Activated CD8-positive, alpha-beta memory T cell treated with anti-CD3 and anti-CD28 coated beads, Interleukin-2, amount 50 U/mL, for 1 hour (primary cell): ENCODE measurements around the gene PLD4.
"Not testable (repeated sequence)": the region's sequence is repeated elsewhere in the genome, so short reads cannot be mapped to it uniquely, and the experiment has no call there.

Experiments used
- DNase-seq: peaks from one replicate; pipeline ENCODE4 v3.0.0-alpha.2; 2020; ENCODE audit errors: extremely low read depth

PLD4 gene

GRCh38 chr14:104886690-104887622 lies 37.7 kb upstream of the PLD4 start:
- no peak for DNase-seq

DNA sequence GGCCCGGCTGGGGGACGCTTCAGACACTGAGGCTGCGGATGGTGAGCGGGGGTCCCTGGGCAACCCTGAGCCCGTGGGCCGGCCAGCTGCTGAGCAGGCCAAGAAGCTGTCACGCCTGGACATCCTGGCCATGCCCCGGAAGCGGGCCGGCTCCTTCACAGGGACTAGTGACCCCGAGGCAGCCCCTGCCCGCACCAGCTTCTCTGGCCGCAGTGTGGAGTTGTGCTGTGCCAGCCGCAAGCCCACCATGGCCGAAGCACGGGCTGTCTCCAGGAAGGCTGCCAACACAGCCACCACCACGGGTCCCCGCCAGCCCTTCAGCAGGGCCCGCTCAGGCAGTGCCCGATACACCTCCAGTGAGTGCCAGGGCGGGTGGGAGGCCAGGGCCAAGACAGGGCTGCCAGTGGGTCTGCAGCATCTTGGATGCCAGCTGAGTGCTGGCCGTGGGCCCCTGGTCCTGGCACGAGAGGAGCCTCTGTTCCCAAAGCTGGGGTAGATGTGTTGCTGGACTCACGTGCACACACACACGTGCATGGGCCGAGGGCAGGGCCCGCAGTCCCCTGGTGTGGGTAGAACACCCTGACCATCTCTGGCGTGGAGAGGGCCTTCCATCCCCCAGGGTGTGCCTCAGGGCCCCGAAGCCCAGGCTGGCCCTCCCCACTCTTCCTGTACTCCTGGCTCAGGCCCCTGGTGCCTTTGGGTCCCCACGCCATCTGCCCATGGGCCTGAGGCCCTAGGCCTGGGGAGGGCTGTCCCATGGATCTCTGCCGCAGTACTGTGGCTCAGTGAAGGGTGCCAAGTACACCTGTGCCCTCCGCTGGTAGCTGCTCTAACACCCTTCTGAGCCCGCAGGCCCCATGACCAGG lies 36.8 kb upstream of the PLD4 start:
- DNase-seq: no peak

DNA sequence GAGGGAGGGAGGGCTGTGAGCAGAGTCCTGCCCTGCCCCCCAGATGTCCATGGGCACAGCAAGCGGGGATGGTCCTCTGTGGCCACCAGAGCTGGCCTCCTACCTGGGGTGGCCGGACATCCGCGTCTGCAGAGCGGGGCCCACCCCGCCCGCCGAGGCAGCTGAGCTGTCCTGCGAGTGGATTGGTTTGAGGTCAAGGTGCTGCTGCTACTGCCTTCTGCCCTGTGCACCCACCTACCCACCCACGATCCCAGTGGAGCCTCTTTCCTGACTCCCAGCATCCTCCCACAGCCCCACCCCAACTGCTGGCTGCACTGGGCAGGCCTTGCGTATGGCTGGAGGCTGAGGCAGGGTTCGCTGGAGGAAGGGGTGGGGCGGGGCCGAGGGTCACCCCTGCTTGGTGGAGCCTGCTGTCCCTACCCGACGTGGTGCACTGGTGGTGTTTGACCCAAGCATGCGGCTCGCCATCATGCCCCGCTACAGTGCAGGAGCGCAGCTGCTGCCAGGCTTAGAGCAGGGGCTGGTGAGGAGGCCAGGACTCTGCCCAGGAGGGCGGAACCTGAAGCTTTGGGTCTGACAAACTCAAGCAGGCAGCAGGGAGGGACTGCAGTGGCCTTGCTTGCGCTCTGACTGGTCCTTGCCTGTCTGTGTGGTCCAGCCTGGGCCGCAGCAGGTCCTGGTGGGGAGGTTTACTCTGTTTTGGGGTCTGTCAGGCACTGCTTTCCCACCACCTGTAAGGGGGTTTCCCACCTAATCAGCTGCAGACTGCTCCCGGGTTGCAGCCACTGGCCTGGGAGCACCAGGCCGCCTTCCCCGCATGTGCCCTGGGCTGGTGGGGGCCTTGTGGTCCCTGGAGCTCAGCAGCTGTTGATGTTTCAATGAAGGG lies 35.9 kb upstream of the PLD4 start:
- no peak for DNase-seq

- no peak for DNase-seq
These were observed 35.3 kb upstream of the PLD4 start for GRCh38 chr14:104889375-104889757.

GRCh38 chr14:104890292-104890691 lies 34.4 kb upstream of the PLD4 start:
- DNase-seq: not testable (repeated sequence)

DNA sequence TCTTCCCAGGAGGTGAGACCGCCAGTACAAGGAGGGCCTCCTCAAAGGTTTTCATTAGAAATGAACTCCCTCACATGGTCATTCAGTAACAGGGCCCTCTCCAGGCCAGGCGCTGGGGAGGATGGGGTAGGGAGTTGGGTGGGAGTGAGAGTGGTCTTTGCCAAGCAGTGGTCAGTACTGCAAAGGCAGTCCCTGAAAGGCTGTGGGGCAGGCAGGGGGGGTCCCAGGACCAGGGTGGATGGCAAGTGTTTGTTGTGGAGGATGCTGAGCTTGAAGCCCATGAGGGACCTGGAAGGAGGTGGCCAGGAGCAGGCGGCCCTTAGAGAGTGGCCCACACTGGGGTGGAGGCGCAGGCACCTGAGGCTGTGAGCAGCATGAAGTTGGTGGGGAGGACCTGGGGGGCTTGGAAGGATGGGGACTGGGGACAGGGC lies 33.5 kb upstream of the PLD4 start:
- DNase-seq: no peak

- no peak for DNase-seq
These were observed 32.8 kb upstream of the PLD4 start for GRCh38 chr14:104891664-104892530.

GRCh38 chr14:104892531-104893434 lies 31.9 kb upstream of the PLD4 start:
- no peak for DNase-seq

- no peak for DNase-seq
These were observed 31.1 kb upstream of the PLD4 start for GRCh38 chr14:104893435-104894207.

DNA sequence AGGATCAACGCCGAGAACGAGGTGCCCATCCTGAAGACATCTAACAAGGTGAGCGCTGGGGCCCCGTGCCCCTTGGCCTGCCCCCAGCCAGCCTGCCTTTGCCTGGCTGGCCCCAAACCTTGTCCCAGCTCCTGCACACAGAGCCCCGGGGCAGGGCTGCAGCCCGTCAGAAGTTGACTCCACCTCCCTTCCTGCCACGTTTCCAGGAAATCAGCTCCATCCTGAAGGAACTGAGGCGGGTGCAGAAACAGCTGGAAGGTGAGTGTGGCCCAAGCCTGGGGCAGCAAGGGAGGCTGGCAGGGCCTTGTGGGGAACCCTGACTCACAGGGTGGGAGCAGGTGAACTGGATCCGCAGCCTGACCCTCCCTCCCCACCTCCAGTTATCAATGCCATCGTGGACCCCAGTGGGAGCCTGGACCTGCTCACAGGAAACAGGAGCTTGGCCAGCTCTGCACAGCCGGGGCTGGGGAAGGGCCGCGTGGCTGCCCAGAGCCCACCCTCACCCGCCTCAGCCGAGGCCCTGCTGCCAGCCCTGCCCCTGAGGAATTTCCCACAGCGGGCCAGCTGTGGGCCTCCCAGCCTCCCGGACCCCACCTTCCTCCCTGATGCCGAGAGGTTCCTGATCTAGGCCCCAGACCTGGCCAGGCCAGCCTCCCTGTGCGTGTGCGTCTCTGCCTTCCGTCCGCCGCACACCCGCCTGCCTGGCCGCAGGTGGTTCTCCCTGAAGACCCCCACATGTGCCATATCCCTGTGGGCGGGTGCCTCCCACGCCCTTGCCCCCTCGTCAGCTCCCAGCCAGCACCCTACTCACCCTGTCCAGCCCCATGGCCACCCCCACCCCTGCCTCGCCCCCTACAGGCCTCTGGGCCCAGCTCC lies 30.1 kb upstream of the PLD4 start:
- DNase-seq: no peak

GRCh38 chr14:104895207-104895785 lies 29.4 kb upstream of the PLD4 start:
- no peak for DNase-seq

DNA sequence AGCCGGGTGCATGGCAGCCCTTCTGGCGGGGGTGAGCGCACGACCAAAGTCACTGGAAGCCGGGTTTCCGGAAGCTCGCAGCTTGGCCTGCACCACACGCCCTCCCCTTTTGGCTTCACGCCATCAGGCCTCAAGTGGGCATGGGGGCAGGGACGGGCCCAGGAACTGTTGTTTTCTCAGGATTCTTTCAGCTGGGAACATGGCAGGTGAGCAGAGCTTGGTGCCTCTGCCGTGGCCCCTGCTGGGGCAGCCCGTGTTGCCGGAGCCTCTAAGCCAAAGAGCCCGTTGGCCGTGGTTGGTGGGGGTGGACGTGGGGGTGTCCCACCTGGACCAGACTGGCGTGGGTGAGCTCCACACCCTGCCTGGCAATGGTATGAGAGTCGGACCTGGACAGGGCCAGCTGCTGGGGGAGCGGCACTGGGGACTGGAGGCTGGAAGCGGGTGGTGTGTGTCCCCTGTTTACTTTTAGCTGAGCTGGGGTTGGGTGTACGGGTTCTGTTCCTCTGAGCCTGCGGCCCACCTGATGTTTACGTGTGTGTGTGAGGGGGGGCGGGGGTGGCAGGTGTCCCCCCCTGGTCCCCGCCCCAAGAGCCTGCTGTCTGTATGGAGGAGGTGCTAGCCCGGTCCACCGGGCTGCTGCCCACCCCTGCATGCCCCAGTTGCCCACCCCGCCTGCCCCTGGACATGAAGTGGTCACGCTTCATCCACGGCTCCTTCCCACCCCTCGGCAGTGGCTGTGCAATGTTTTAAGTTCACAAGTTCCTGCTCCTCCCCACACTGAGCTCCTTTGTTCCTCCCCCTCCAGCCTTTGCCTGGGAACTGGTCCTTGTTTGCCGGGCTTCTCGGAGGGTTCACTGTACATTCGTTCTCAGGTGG lies 28.7 kb upstream of the PLD4 start:
- DNase-seq: no peak

DNA sequence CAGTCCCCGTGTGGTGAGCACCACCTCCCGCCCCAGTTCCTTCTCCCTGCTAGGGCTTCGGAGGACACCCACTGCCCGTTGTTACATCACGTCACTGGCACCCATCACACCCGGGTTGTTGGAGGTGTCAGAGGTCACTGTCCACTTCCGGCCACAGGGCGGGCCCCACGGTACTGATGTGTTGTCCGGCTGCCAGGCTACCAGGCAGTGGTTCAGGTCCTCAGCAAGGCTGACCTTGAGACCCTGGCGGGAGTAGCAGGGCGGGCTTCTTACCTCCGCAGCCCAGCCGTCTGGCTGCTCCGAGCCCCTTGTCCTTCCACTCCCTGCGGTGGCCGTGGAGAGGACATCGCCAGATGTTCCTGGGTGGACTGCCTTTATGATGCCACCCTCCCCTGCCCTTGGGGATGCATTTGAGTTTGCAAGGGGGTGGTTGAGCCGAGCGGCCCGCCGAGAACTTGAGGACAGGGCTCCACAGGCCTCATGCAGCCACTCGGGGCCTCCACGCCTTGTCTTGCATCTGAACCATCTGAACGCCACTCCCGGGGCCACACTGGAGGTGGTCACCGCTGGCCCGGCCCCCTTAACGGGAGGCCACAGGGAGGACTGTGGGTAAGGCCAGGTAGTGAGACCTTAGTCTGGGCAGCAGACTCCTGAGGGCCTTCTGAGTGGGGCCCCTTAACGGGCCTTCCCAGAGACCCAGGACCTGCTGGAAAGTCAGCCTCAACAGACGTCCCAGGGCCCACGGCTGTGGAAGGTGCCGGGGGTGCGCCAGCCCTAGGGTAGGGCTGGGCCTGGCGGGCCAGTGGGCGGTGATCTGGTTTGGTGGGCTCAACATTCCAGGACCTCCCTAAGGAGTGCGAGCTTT lies 27.1 kb upstream of the PLD4 start:
- DNase-seq: no peak

- no peak for DNase-seq
These were observed 26.5 kb upstream of the PLD4 start for GRCh38 chr14:104898195-104898558.

- DNase-seq: no peak
These were observed 25.7 kb upstream of the PLD4 start for GRCh38 chr14:104898870-104899510.
